Measurements from ENCODE around the gene SLC7A8.
"Not testable (repeated sequence)": the region's sequence is repeated elsewhere in the genome, so short reads cannot be mapped to it uniquely, and the experiment has no call there.

Gene SLC7A8

DNA sequence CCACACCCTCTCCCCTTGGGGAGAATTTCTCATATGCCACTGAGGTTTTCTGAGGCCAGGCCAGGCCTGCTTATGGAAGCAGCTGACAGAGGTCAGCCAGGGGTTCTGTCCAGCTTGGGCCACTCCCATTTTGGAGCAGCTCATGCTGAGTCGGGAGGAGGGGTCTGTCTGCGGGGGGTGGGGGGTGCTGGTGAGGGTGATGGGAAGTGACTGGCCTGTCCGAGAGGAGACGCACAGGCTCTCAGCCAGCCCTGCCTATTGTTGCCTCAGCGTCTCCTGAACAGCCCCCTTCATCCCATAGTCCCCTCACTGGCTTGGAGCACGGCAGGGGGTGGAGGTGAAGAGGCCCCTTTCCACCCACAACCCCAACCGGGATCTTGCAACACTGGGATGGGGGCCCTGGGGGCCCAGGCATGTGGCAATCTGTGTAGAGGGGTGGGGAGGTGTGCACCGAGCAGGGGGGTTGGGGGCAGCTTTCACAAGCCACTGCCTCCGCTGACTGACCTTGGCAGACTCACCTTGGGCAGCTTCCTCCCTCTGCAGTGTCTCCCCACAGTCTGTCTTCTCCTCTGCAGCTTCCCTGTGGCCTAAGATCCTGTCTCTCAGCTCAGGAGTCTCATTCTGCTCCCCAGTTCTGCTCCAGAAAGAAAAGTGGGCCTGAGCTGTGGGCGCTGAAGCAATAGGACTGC is 69.9 kb downstream of the SLC7A8 start:
- DNase-seq: no peak

DNA sequence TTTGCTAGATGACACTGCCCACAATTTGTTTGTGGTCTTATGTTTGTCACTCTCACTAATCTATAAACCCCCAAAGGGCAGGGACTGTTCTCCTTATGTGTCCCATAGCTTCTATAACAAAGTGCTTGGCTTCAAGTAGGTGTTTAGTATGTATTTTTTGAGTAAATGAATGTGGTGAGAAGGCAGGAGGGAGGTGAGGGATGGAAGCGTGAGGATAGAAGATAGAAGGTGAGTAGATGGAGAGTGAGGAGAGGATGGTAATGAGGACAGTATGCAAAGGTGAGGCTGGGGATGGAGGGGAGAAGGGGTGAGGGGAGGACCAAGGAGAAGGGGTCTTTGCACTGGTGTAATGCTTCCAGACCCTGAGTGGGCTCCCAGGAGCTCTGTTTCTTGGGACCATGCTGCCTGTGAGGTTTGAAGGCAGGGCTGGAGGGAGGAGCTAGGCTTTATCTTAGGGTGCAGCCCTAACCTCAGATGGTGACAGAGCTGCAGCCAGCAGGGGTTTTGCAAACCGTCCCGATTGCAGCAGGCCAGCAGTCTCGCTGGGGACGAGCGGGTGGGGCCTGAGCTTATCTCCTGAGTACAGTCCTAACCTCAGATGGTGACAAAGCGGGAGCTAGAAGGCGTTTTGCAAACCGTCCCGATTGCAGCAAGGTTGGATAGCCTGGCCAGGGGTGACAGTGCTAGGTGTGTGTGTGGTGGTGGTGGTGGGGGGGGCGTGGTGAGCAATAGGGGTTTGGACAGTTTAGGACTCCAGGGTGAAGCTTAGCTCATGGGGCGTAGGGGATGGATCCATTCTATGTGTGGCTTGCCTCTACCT is 70.9 kb downstream of the SLC7A8 start:
- no peak for DNase-seq

DNA sequence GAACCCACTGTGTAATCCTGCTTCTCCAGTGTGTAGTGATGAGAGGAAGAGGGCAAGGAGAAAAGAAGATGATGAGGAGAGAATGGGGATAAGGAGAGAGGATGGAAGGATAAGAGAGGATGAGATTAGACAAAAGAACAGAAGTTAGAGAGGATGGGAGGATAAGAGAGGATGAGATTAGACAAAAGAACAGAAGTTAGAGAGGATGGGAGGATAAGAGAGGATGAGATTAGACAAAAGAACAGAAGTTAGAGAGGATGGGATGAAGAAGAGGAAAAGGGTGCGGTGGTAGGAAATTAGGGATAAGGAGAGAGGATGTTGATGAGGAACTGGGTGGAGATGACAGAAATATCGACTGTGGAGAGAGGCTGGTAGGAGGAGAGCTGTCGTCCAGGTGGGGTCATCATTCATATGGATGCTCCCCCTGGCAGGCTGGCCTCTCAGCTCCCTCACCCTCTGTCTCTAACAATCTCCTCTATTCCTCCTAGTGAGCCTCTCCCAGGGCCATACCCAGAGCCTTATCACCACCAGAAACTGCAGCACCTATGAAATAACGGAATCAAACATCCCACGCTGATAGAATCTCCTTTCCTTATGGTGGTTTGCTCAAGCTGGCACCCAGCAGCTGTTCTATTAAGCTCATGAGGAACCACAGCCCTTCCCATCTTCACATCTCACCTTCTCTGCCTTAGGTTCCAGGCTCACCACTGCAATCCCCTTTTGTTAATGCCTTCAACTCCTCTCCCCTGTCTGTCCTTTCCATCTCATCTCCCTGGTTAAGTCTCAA is 72.7 kb downstream of the SLC7A8 start:
- no peak for DNase-seq

DNA sequence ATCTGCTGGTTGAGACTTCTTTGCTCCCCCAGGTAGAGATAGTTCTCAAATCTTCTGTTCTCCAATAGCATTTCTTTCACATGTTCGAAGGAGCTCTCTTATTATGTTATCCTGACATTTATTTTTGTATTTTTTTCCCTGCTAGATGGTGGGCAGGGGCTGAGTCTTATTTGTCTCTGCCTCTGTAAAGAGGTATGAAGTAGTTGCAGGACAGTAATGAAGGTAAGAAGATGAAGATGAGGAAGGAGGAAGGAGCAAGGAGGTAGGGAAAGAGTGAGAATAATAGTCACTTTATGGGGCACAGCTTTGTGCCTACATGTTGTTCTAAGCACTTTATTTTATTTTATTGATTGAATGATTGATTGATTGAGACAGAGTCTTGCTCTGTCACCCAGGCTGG is 73.7 kb downstream of the SLC7A8 start:
- no peak for DNase-seq

DNA sequence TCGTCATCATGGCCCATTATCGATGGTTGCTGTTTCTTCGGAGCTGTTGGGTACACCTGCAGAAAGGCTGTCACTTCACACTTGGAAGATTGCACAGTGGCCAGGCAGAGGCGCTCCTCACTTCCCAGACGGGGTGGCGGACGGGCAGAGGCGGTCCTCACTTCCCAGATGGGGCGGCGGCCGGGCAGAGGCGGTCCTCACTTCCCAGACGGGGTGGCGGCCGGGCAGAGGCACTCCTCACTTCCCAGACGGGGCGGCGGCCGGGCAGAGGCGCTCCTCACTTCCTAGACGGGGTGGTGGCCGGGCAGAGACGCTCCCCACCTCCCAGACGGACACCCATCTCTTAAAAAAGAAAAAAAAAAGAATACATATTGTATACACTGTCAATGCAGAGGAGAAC is 75.3 kb downstream of the SLC7A8 start:
- not testable (repeated sequence) for DNase-seq

DNA sequence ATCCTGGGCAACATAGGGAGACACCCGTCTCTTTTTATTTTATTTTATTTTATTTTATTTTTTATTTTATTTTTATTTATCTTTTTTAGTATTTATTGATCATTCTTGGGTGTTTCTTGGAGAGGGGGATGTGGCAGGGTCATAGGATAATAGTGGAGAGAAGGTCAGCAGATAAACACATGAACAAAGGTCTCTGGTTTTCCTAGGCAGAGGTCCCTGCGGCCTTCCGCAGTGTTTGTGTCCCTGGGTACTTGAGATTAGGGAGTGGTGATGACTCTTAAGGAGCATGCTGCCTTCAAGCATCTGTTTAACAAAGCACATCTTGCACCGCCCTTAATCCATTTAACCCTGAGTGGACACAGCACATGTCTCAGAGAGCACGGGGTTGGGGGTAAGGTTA is 75.8 kb downstream of the SLC7A8 start:
- DNase-seq: not testable (repeated sequence)

DNA sequence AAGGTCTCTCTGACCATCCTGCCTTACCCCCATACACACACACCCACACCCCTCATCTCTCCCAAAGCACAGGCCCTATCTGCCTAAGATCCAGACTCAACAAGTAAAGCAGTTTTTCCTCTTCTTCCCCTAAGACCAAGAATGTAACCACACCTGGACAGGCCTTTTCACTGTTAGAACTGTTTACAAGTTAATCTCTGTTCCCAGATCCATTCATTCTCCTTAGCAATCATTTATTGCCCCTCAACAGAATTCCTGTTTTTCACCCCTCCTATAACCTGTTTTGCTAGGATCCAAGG is 76.8 kb downstream of the SLC7A8 start:
- no peak for DNase-seq

DNA sequence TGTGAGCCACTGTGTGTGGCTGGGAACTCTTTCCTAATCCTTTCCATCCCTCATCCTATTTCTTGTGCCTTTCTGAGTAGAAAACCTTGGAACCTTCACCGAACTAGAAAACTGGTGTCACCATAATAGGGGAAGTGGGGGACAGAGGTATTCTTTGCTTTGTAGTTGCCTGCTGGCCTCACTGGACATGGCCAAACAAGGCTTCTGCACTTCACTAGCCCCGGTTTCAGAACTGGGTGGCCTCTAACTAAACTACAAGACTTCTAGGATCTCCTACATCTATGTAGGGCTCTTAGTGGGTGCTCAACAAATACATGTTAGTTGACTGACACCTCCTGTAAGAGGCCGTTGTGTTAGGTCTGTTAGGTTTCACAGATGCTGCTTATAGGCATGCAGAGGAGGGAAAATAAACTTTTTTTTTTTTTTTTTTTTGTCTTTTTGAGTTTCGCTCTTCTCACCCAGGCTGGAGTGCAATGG is 78.1 kb downstream of the SLC7A8 start:
- DNase-seq: no peak

DNA sequence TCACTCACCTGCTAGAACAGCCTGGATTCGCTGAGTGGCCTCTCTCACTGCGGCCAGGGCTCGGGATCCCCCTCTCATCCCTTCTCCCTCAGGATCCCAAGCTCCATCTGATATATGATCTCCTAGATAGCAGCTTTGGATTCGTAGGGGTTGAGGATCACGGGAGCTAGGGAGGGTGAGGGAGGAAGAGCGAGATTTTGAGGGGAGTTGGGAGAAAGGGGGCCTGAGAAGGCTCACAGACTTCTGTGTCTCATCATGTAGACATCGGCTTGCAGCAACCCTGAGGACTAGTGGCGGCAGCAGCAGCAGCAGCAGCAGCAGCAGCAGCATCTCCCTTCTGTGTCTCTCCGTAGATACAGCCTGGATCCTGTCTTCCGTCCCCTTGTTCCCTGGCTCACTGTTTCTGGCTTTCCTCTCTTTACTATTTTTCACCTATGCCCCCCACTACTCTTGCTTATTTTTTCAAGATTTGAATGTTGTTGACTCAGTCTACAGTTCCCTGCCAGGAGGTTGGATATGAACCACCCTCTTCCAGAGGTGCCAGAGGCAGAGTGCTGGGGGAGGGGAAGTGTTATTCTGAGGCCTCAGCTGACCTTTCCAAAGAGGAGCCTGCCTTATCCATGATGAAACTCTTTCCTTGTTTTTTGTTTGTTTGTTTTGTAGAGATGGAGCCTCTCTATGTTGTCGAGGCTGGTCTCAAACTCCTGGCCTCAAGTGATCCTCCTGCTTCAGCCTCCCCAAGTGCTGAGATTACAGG is 78.7 kb downstream of the SLC7A8 start, which contains the start of gene CIROP:
Gene CIROP (minus strand): TSS at position 399 of the 757 bp plus-strand sequence. CDS start 69 bp downstream, at position 330.
- no peak for DNase-seq

DNA sequence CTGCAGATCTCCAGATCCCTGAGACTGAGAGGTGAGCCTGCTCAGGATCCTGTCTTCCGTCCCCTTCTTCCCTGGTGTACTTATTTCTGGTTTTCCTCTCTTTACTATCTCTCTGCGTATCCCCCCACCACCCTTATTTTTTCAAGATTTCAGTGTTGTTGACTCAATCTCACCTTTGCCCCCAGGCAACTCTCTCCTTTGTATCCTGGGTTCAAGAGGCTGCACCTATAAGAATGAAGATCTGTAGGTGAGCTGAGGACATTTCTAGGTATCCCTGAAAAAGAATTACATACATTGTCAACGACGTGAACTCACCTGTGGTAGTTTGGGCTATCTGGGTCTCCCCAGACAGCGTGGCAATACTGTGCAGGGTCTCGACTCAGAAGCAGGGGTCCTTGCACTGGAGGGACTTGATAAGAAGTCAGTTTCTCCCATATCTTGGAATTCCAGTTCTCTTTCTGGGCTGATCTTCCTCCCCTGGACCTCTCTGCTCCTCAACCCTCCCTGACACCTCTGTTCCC is 79.3 kb downstream of the SLC7A8 start:
- no peak for DNase-seq

DNA sequence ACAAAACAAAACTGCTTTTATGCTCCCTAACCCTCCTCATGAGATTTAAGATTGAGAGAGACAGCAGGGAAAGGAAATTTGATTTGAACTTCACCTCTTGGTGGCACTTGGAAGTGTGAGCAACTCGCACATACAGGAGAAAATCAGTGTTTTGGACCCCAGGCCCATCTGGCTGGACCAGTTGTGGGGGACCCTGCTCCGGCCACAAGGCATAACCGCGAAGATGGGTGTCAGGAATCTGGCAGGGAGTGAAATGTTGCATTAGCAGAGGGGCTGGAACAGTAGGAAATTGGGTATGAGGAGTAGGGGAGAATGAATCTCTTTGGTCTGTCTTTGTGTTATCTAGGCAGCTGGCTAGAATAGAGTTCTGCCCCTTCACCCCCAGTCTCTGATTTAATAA is 79.9 kb downstream of the SLC7A8 start:
- DNase-seq: no peak

DNA sequence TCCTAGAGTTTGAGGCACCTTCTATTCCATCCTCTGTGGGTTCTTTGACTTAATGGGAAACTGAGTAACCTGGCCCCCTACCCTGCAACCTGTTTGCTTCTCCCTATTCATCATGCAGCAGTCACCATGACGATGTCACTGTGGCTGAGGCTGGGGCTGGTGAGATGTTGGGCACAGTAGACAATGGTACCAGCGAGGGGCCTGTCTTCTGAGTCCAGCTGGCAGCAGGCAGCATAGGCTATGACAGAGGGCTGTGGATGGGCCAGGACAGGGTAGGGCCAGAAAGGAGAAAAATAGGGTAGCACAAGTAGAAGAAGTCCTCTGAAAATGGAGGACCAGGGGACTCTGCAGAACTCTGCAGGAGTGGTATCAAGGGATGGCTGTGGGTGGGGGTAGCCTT is 80.7 kb downstream of the SLC7A8 start:
- no peak for DNase-seq

DNA sequence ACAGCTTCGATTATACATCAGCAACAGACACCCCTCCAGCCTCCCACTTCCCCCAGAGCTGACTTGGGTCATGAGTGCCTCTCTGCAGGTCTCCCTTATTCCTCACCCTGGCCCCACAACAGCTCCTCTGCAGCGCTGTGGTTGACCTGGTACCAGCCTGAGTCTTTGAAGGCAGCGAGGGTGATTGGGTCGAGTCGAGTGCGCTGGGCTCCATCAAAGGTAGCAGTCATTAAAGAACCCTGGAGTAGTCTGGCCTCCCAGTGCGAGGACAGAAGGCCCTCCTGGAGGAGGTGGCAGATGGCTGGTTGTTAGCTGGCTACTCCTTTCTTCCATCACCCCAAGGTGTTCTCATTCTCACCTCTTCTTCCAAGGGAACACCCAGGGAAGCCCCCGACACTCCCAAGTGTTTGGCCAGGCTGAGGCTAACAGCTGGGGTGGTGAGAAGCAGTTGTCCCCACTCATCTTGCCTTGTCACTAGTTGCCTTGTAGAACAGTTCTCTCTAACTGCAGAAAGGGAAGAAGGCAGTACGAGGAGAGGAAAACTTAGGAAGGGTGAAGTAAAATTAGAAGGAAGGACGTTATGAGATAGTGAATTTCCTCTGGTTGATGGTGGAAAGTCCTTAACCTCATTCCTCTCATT is 81.4 kb downstream of the SLC7A8 start:
- no peak for DNase-seq

DNA sequence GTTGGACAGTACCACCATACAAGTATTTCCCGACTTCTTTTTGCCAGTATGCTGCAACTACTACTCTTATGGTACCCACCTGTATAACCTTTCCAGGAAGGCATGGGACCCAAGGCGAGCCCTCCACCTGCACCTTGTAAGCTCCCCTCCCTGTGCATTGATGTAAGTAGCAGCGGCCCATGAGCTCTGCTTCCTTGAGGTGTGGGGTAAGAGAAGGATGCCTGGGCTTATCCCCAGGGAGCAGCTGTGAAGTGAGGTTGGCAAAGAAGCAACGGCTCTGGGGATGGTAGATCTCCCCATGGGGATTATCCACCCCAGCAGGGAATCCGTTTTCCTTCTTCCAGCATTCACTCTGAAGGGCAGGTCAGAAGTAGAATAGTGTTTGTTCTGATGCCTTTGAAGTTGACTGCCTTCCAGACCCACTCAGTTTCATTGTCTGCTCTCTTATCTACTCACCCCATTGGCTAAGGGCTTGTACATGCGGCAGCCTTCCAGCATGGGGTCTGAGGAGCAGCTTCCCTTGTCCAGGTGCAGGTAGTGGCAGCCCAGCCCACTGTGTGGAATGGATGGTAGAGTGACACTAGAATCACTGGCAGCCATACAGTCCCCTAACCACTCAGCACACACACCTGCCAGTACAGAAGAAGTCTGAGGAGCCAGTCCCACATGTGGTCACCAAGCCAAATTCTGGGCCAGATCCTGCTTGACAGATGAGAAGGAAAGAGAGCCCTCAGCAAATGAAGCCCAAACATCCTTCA is 82.1 kb downstream of the SLC7A8 start:
- no peak for DNase-seq

DNA sequence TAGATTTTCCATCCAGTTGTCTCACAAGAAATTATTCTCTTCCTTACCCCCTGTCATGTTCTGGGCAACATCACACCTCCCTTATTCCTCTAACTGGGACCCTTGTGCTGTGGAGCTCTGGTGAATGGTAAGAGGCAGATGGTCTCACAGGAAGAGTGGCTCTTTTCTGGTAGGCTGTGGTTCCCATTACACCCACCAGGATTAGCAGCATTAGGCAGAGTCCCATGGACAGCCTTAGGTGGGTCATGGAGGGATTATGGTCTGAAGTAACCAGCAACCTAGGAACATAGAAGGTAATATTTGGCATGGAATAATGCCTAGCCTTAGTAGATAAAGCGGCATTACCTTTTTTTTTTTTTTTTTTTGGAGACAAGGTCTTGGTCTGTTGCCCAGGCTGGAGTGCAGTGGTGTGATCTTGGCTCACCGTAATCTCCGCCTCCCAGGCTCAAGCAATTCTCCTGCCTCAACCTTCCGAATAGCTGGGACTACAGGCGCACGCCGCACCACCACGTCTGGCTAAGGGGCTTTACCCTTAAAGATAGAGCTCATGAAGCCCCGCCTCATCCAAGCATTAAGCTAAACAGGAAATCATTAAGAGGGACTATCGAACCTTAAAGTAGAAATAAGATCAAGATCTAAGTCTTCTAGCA is 84.1 kb downstream of the SLC7A8 start:
- no peak for DNase-seq

DNA sequence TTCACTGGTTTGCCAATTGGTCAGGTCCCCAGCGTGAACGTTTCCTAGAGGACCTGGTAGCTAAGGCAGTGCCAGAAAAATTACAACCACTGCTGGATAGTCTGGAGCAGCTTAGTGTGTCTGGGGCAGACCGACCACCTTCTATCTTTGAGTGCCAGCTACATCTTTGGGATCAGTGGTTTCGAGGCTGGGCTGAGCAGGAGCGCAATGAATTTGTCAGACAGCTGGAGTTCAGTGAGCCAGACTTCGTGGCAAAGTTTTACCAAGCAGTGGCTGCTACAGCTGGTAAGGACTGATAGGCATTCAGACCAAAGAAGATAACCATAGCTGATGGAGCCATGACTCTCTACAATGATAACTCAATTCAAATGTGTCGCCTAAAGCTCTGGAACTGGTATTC is 85.7 kb downstream of the SLC7A8 start:
- DNase-seq: no peak

DNA sequence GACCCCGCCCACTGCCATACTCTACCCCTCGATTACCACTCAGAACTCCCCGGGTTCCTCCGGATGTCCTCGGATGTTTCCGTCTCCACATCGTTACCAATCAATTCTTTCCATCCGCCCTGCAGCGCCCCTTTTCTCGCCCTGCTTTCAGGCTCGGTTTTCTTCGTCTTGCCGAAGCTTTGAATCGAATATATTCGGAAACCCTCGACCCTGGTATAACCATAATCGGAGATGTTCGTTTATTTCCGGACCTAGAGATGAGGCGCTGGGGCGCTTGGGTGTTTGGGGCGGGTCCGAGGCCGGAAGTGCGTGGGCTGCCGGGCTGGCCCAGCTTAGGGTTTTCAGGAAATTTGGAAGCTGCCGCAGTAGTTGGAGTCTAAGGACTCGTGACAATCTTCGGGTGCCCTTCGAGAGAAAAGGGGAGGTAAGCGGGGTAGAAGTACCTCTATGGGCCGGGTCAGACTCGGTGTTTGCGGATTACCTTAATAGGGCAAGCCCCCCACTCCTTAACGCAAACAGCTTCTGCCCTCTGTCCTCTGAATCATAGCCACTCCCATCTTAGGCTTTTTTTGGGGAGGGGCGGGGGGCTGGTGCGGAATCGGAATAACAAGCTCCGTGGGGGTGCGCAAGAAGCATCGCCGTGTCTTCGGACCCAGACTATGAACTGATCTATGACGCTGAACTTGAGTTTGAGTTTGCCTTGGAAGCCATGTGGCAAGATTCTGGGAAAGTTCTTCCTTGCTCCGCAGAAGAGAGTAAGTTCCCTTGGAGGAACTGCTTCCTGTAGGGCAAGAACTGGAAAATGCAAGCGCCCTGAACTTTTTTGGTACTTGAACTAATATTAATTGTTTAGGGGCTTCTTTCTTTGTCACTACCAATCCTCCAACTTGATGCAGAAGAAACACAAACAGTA is 88.0 kb downstream of the SLC7A8 start, which contains the start of gene C14orf119:
Gene C14orf119 (plus strand): TSS at position 310 of the 913 bp plus-strand sequence. CDS start 2,154 bp downstream, outside the sequence.
- DNase-seq: no peak

DNA sequence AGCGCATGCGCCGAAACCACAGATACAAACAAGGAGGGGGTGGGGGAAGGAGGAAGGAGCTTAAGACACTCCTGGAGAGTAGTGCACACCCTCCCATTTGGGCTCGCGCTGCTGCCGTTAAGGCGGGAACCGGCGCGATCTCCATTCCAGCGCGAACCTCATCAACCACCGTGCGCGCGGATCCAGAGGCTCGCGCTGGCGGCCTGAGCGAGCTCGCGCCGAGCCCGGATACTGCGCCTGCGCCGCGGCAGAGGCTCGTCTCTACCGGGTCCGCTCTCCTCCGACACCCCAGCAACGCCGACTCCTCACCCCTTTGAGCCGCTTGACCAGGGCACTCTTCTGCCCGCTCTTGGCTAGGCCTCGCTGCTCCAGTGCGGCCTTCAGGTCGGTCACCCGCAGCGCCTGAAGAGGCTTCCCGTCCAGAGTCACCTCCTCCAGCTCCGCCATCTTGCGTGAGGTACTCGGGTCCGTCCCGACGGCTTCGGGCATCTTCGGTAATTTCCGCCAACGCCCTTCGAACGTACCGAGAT is 88.7 kb downstream of the SLC7A8 start, which contains the start of gene ACIN1:
Gene ACIN1 (minus strand): TSS at position 471 of the 530 bp plus-strand sequence. CDS start 24 bp downstream, at position 447.
- DNase-seq: no peak

All from NCI-H2107 (cell line).